GM11168 (cell line): Measurements from ENCODE around the gene ATP11A.

Source experiments
- in situ Hi-C: fragments of 300-500 bp; cut with MboI; formaldehyde crosslinking; loops from one replicate; pipeline ENCODE4 v1.12.0; 2022; ENCODE audit warnings: low sequenced_read_pairs; ENCODE audit not compliant: unreplicated experiment

The ATP11A gene

DNA sequence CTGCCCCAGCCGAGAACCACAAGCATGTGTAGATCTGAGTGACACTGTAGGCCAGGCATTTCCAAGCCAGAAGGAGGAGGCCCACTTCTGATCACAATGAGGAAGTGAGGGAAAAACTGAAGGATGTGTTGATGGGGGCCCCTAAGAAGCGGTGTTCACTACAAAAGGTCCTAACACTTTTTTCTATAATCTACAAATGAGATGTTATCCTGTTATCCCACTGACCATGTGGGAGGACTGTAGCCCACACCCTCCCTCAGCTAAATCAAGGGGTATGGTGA is 180.2 kb downstream of the ATP11A start:
- in situ Hi-C loops: loop anchor here (5.0 kb wide), 1 partner anchor 233 kb away; no protein-coding TSS in a partner anchor

DNA sequence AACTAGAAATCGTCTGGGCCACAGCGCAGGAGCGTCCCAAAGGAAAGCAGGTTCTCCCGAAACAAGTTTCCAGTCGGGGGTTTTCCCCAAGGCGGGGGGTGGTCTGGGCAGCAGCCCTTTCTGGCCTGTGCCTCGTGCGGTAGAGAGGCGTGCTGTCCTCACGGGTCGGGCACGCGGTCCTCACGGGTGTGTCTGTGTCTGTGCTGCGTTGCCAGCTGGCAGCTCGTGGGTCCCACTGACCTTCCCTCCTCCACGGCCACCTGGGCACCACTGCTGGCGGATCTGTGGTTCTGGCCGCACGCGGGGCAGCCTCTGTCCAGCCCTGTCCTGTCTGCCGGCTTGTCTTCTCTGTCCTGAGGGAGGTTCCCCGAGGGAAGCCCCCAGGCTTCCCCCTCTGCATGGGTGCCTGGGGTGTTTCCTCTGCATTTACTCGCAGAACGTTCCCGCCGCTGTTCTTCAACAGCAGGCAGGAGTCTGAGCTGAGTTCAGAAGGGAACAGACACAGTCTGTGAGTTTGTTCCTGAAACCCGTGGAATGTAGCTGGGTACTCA is 181.0 kb downstream of the ATP11A start:
- in situ Hi-C loops: loop anchor here (5.0 kb wide), 1 partner anchor 234 kb away; no protein-coding TSS in a partner anchor

DNA sequence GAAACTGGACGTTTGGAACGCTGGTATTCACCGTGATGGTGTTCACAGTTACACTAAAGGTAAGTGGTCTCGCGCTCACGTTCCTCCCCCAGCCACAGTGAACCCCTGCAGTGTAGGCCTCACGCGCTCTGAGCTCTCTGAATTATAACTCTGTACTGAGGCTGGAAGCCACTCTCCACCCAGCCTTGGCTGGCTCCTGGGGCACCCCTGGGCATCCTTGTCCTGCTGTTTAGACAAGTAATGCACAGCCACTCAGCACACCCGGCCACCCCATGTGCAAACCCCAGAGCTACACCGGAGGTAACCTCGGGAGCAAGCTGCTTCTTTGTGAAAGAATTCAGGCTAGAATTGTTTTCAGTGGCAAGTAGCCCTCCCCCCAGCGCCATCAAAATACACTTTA is 181.9 kb downstream of the ATP11A start:
- in situ Hi-C loops: loop anchor here (5.0 kb wide), 1 partner anchor 234 kb away; no protein-coding TSS in a partner anchor

DNA sequence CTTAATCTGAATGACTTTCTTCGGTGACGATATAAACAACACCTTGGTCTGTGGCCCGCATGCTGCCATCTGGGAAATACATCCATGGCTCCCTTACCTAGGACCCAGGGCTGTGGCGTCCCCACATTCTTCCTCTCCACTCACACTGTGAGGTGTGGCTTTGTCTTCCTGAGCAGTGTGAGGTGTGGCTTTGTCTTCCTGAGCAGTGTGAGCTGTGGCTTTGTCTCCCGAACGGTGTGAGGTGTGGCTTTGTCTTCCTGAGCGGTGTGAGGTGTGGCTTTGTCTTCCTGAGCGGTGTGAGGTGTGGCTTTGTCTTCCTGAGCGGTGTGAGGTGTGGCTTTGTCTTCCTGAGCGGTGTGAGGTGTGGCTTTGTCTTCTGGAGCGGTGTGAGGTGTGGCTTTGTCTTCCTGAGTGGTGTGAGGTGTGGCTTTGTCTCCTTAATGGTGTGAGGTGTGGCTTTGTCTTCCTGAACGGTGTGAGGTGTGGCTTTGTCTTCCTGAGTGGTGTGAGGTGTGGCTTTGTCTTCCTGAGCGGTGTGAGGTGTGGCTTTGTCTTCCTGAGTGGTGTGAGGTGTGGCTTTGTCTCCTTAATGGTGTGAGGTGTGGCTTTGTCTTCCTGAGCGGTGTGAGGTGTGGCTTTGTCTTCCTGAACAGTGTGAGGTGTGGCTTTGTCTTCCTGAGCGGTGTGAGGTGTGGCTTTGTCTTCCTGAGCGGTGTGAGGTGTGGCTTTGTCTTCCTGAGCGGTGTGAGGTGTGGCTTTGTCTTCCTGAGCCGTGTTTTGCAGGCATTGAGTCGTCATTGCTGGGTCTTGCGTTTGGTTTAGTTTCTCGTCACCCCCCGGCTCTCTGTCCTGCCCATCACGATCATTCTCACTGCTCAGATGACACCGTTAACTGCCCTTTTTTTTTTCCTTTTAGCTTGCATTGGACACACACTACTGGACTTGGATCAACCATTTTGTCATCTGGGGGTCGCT is 183.1 kb downstream of the ATP11A start:
- in situ Hi-C loops: loop anchor here (5.0 kb wide), 1 partner anchor 236 kb away; no protein-coding TSS in a partner anchor

DNA sequence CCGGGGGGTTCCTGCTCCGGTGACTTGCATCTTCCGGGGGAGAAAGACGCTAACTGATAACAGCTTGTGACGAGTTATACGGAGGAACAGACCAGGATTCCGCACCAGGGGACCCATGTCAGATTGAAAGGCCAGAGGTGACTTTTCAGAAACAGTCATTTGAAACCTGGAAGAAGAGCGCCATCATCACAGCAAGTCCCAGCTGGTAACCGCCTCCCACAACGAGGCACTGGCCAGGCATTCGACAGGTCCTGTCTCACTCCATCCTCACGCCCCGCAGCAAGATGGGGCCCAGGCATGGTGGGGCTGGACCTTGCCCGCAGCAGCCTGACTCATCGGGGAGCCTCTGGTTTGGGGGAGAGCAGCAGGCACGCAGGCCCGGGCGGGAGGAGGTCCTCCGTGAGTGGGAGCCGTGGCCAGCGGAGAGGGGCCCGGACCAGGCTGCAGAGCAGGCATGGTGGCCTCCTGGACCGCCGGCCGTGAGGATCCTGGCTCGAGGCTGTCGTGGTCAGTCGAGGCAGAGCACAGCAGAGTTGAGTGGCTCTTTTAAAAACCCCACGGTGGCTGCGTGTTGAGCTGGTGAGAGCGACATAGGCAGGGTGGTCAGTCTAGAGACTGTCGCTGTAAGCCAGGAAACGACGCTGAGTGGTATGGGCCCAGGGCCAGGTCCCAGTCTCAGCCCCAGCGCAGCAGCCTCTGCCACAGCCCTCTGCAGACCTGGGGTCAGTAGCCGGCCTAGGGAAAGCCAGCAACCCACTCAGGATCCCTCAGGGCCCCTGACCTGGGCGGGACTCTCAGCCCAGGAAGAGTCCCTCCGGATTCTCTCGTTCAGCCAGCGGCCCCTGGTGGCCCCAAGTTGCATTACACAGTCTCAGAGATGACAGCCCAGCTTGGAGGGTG is 184.3 kb downstream of the ATP11A start:
- in situ Hi-C loops: loop anchor here (5.0 kb wide), 1 partner anchor 237 kb away; no protein-coding TSS in a partner anchor

DNA sequence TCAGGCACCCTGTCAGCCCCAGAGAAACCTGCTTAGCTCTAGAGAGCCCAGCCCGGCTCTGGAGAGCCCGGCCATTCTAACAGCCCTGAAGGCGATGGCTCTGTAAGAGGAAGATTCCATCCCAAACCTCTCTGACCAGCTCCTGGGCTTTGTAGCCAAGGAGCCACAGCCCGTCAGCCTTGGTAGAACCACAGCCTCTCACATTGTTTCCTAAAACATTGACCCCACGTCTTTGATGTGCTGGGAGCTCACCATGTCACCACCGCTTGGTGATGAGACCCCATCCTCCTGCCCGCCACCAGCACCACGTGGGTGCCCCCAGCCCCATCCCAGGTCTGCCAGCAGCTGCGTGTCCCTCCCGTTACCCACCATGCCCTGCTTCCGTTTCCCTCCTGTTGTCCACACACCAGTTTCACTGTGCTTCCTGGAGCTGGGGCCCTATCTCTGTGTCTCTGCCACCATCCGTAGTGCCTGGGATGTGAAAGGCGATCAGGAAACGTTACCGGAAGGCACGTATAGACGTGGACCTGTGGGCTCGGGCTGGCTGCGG is 185.0 kb downstream of the ATP11A start:
- in situ Hi-C loops: loop anchor here (5.0 kb wide), 1 partner anchor 238 kb away; no protein-coding TSS in a partner anchor

DNA sequence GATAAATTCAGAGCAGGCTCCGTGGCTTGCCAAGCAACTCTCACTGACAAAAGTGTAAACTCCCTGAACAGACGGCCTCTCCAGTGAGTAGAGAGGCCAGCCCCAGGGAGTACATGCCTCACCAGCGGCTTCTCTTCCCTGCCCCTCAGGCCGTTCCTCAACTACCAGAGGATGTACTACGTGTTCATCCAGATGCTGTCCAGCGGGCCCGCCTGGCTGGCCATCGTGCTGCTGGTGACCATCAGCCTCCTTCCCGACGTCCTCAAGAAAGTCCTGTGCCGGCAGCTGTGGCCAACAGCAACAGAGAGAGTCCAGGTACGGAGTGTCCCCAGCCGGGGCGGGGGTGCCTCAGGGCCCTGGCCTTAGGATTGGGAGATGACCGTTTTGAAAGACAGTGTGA is 185.8 kb downstream of the ATP11A start:
- in situ Hi-C loops: no loop called here

DNA sequence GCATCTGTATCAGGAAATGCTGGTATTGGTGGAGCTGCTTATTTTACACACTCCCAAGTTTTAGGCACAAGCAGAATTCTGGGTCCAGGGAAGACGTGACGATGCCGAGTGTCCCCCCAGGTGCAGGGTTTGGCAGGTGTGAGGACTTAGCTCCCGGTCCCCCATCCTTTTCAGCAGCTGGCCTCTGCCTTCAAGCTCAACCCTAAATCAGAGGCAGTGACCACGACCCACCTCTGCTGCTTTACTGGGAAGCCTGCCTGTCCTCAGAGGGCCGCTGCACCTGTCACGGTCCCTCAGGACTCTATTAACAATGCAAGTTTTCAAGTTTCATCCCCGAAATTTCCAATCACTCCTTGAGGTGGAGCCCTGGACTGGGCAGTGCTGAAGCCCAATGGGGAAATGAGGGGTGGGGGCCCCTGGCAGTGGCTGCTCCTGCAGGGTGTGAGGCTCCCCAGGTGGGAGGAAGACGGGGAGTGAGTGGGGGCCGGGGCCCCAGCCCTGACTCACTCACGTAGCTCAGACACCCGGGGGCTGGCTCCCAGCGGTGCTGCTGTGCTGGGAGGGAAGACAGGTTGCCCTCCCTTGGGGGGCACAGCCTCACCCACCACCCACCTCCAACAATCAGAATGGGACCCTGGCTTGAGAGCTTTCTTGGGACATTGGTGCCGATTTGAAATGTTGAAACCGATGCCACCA is 186.6 kb downstream of the ATP11A start:
- in situ Hi-C loops: no loop called here

DNA sequence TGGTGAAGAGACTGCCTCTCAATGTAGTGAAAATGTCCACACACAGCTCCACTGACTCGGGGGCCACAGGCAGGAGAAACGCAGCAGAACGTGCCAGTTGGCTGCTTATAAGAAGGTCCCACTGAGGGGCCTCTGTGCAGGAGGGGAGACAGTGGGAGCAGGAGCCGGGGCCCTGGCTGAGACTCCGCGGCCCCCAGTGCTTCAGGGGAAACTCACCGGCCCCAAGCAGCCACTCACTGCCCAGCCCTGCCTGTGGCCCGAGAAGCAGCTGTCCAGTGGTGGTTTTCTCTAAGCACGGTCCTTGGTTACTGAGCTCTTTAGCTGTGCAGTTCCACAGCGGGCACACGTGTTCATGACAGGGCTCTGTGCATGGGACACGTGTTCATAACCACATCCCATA is 187.2 kb downstream of the ATP11A start:
- in situ Hi-C loops: no loop called here

DNA sequence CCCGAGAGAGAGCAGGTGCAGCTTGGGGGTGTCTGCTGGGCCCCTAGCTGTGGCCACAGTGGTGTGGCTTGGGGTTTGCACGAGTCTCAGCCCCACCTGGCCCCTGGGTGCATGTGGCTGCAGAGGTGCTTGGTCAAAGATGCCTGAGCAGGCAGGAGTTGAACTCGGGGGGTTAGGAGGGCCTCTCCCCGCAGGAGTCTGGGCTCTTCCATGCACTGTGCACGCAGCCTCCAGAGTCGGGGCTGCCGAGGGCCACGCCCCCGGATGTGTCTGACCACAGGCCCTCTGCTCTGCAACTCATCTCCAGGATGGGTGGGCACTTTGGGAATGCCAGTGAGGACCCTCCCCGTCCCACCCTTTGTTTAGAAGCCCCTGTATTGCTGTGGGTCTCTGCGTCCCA is 187.7 kb downstream of the ATP11A start:
- in situ Hi-C loops: no loop called here

DNA sequence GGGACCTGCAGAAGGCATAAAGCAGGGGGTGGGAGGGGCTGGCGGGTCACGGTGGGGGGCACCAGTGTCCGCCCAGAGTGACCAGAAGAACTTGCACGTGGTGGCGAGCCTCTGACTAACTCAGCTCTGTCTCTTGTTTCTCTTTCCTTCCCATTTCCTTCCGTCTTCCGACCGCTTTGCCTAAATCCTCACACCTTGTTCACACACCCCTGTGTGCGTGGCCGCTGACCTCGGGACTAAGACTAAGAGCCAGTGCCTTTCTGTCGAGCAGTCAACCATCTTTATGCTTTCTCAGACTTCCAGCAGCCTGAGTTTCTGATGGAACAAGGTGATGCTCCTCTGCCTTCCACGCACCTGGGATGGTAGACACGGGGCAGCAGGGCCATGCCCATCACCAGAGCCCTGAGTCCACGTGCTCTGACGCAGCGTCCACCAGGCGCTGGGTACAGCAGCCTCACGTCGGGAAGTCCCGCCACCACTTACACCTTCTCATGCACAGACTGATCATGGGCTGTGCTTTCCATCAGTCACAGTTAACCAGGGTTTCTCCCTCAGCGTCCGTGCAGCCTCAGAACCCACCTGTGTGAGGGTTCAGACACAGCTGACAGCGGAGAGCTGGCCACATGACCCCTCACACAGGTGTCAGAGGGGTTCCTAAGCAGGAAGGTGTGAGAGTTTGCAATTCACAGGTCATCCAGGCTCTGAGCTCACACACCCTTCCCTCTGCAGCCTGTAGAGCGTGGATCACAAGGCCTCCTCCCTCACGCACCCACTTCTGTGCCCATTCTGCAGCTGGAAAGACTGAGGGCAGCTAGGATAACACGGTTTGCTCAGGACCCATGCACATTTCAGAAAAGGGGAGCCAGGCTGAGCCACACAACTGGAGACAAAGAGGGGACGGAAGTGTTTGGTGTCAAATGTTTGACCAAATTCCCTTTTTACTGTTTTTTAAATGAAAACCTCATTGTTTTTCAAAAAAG is 188.4 kb downstream of the ATP11A start:
- in situ Hi-C loops: no loop called here

DNA sequence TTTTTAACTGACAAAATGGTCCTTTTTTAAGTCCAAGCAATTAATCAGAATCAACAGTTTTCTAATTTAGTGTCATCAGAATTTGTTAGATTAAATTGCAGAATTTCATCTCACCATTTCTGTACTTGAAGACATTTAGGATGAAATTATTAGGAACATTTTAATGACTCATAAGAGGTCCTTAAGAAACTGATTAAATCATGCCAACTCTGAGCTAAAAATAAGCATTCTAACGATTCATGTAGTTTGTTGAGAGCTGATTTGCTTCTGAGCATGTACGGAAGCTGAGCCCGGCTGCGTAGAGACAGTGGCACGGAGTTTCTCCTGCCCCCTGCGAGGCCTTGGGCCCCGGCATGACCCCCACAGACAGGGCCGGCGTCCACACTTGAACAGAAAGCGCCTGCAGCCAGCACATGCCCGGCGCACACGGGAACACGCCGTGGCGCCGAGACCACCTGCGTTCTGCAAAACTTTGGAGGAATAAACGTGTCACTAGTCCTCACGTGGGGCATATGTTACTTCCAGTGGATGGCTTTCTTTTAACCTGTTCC is 189.5 kb downstream of the ATP11A start:
- in situ Hi-C loops: no loop called here

DNA sequence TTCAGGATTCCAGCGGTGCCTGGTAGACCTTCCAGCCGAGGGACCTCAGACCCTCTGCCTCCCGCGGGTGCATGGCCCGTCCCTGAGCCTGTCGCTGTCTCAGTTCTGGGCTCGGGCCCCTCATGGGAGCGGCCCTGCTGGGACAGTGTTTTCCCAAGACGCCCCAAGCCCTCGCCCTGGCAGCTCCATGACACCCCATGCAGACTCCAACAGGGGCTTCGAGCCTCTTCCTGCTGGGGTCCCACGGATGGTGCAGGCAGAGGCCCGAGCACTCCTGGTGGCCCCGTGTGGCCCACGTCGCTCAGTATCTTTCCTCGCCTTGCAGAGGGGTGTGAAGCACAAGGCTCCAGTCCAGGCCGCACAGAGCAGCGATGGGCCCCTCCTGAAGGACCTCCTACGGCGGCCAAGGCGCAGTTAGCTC is 190.4 kb downstream of the ATP11A start:
- in situ Hi-C loops: no loop called here

DNA sequence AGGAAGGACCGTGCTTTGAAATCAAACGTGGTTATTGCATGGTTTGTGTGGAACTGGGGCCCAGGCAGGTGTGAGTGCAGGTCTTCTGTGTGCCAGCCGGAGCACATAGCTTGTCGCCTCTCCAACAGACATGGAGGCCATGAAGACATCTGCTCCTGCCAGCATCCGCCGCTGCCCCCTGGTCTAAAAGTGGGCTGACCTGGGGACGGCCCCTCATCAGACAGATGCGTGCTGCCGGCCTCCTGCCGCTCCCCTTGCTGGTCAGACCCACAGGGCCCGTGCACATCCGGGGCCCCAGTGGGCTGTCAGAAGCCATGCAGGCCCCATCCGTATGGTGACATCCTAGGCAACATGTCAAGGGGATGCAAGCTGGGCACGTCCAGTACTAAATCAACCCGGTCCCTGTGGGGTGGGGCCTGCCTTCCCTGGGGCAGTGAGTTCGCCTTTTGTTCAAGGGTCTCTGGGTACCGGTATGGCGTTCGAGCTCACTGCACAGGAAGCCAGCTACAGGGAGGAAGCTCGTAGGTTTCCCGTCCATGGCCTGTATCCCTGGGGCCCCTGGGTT is 191.2 kb downstream of the ATP11A start:
- in situ Hi-C loops: no loop called here

DNA sequence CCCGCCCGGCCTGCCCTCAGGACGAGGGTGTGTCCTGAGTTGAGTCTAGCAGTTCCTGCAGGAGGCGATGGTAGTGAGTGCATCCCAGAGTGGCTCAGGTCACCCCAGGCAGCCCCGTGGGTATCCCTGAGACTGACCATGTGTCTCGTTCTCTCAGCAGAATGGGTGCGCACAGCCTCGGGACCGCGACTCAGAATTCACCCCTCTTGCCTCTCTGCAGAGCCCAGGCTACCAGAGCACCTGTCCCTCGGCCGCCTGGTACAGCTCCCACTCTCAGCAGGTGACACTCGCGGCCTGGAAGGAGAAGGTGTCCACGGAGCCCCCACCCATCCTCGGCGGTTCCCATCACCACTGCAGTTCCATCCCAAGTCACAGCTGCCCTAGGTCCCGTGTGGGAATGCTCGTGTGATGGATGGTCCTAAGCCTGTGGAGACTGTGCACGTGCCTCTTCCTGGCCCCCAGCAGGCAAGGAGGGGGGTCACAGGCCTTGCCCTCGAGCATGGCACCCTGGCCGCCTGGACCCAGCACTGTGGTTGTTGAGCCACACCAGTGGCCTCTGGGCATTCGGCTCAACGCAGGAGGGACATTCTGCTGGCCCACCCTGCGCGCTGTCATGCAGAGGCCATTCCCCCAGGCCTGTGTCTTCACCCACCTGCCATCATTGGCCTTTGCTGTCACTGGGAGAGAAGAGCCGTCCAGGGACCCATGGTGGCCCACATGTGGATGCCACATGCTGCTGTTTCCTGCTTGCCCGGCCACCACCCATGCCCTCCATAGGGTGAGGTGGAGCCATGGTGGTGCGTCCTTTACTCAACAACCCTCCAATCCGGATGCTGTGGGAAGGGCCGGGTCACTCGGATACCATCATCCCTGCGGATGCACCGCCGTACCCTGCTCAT is 192.1 kb downstream of the ATP11A start:
- in situ Hi-C loops: no loop called here

DNA sequence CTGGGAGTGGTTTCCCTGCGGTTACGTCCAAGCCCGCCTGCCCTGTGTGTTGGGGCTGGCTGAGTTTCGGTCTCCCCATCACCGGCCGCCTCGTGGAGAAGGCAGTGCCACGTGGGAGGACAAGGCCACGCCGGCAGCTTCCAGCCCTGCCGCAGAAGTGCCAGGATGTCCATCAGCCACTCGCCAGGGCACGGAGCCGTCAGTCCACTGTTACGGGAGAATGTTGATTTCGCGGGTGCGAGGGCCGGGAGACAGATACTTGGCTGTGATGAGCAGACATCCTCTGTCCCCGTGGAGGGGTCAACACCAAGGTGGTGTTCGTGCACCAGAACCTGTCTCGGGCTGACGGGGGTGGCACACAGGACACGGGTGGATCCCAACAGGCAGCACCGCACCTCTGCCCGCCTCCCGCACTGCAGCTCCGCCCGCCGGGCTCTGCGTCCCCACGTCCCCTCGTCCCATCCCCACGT is 192.8 kb downstream of the ATP11A start:
- in situ Hi-C loops: no loop called here
